Left lung (tissue), 10 donors: ENCODE measurements around the gene MGAT5. TPM values are rescaled to one million over a fixed set of nuclear protein-coding genes. Genes with fewer than 3 reads are reported as not detected.

Experiments used
- ATAC-seq: fragments of 200-7000 bp; cut with Tn5 transposase; one replicate; pipeline ENCODE4 v1.9.1; 2020; ENCODE audit warnings: moderate library complexity
- DNase-seq, 4 donors: peaks; one replicate each; pipeline ENCODE4 v3.0.0-alpha.2; 2013 to 2020
- H3K27ac ChIP-seq, 2 donors: fragments of 200-600 bp; sonication (generic) in 1 of 2; one replicate each; pipeline versions ENCODE4 v1.5.0 to v1.8.0; 2020 to 2021
- H3K27me3 ChIP-seq, 2 donors: fragments of 200-600 bp; sonication (generic) in 1 of 2; one replicate each; pipeline versions ENCODE4 v1.5.0 to v1.8.0; 2020 to 2021
- H3K36me3 ChIP-seq, 2 donors: fragments of 200-600 bp; sonication (generic) in 1 of 2; one replicate each; pipeline versions ENCODE4 v1.5.0 to v1.8.0; 2020 to 2021
- H3K4me1 ChIP-seq, 2 donors: fragments of 200-600 bp; one replicate each; pipeline ENCODE4 v1.8.0; 2021
- H3K4me3 ChIP-seq, 2 donors: fragments of 200-600 bp; sonication (generic) in 1 of 2; one replicate each; pipeline versions ENCODE4 v1.5.0 to v1.8.0; 2020 to 2021; ENCODE audit warnings: mild to moderate bottlenecking in 1 of 2
- H3K9me3 ChIP-seq, 2 donors: fragments of 200-600 bp; sonication (generic) in 1 of 2; one replicate each; pipeline versions ENCODE4 v1.5.0 to v1.8.0; 2020 to 2021
- intact Hi-C, 2 donors: fragments of 100-400 bp; cut with DNase I; formaldehyde crosslinking; loops; one replicate each; pipeline versions ENCODE4 v1.11.2 to v1.14.2; 2022
- polyA plus RNA-seq, 6 donors: library from polyadenylated mRNA; unstranded; fragments of 120-200 nt; gene quantifications; one replicate each; pipeline ENCODE4 v1.2.1, GENCODE V29; 2013; ENCODE audit not compliant: insufficient read length in 6 of 6
- total RNA-seq, 2 donors: library from RNA; stranded (reverse); fragmentation: NEBNext Ultra II Directional; extraction: Animal tissue kit (Norgen Biotek cat#: 25700); gene quantifications; one replicate each; pipeline ENCODE4 v1.2.1, GENCODE V29; 2021
- TF ChIP-seq, protein P1 (sequence below), 2 donors: fragments of 200-600 bp; sonication (generic) in 1 of 2; IDR thresholded peaks; one replicate each; pipeline versions ENCODE4 v1.5.0 to v1.8.0; 2021; ENCODE audit warnings: antibody characterized with exemption in 2 of 2
- donor health status: DM: no; HTN: yes; CAD: no.
- donor health status: DM: no; HTN: no; CAD: no.

The MGAT5 gene
- total and polyA plus RNA-seq, 8 donors, result 24.5 to 57.0 (median 28.1) TPM

DNA sequence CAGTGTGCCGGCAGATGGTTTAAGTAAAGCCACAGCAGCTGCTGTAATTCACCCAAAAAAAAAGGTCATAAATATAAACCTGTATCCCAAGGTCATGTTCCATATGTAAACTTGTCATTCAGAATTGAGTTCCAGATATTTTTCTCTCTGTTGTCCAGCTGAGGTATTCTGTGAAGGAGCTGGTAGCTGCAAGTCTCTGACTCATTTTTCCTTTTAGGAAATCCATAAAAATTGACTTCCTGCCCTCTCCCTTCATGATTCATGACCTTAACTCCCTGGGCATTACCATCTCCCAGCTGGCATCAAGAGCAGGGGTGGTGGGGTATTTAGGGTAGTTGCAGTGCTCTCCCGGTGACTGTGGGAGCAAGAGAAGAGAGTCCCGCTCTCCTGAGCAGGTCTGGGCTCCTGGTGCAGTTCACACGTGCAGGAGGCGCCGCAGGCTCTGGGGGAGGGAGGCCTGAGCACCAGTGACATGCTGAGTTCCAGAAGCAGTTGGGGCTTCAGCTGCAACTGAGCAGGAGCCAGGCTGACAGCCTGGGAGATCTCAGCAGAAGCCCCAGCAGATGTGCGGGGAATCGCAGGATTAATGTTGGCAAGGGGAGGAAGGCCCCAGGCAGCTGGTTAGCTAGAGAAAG lies 192.6 kb downstream of the MGAT5 start:
- TF ChIP-seq, protein P1, sequence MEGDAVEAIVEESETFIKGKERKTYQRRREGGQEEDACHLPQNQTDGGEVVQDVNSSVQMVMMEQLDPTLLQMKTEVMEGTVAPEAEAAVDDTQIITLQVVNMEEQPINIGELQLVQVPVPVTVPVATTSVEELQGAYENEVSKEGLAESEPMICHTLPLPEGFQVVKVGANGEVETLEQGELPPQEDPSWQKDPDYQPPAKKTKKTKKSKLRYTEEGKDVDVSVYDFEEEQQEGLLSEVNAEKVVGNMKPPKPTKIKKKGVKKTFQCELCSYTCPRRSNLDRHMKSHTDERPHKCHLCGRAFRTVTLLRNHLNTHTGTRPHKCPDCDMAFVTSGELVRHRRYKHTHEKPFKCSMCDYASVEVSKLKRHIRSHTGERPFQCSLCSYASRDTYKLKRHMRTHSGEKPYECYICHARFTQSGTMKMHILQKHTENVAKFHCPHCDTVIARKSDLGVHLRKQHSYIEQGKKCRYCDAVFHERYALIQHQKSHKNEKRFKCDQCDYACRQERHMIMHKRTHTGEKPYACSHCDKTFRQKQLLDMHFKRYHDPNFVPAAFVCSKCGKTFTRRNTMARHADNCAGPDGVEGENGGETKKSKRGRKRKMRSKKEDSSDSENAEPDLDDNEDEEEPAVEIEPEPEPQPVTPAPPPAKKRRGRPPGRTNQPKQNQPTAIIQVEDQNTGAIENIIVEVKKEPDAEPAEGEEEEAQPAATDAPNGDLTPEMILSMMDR (IDR thresholded peaks at IDR 0.05), result no peak
- Histone ChIP-seq H3K9me3 (no peaks in the 10 kb centered on the region), H3K36me3 (peaks cover 0 to 84% of the 10 kb centered on the region in 2 donors), H3K27ac (no peak overlapping the region), H3K4me3 (no peak overlapping the region), H3K4me1 (no peaks in the 10 kb centered on the region), H3K27me3 (no peaks in the 10 kb centered on the region)
- no peak for ATAC-seq
- DNase-seq, result peak in 1 of 4 donors; percentile 53
- intact Hi-C loops, result loop anchor here in 1 of 2 donors (10.0 kb wide), 1 partner anchor 332 kb away; no protein-coding TSS in a partner anchor

DNA sequence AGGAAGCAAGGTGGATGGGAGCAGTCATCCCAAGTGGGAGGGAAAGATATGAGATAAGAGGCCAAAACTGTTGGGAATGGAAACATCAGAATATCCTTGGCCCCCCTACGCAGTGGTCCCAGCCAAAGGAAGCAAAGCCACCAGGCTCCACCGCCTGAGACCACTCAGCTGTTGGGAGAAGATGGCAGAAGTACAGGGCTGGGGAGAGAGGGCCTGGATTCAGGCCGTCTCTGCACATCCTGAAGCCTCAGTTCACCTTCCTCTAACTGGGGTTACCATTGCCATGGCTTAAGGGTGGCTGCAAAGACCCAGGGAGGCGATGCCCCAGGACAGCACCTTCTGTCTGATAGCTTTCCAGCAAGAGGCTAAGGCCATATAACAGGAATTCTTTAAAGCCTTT lies 193.8 kb downstream of the MGAT5 start:
- no peaks in the 10 kb centered on the region for H3K4me1 ChIP-seq
- H3K4me3 ChIP-seq, result no peak overlapping the region
- H3K27ac ChIP-seq, result no peak overlapping the region
- no peaks in the 10 kb centered on the region for H3K9me3 ChIP-seq
- ATAC-seq, result no peak
- H3K27me3 ChIP-seq, result no peaks in the 10 kb centered on the region
- no peak for DNase-seq
- peaks cover 0 to 73% of the 10 kb centered on the region in 2 donors for H3K36me3 ChIP-seq
- intact Hi-C loops, result loop anchor here in 1 of 2 donors (10.0 kb wide), 1 partner anchor 333 kb away; no protein-coding TSS in a partner anchor
- TF ChIP-seq, protein P1 (IDR thresholded peaks at IDR 0.05), result no peak

DNA sequence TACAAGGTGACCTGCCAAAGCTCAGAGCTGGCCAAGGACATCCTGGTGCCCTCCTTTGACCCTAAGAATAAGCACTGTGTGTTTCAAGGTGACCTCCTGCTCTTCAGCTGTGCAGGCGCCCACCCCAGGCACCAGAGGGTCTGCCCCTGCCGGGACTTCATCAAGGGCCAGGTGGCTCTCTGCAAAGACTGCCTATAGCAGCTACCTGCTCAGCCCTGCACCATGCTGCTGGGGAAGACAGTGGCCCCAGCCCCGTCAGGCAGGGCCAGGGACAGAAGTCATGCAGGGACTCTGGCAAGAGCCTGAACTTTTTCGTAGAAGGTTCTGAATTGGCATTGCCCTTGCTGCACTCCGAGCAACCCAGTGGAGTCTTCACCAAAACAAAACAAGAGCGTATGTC lies 194.8 kb downstream of the MGAT5 start:
- TF ChIP-seq, protein P1 (IDR thresholded peaks at IDR 0.05), result no peak
- Histone ChIP-seq H3K4me3 (no peak overlapping the region), H3K27ac (no peak overlapping the region), H3K27me3 (no peaks in the 10 kb centered on the region), H3K36me3 (peaks cover 0 to 75% of the 10 kb centered on the region in 2 donors), H3K9me3 (no peaks in the 10 kb centered on the region), H3K4me1 (no peaks in the 10 kb centered on the region)
- no peak for DNase-seq
- intact Hi-C loops, result loop anchor here in 1 of 2 donors (10.0 kb wide), 1 partner anchor 334 kb away; no protein-coding TSS in a partner anchor
- no peak for ATAC-seq

DNA sequence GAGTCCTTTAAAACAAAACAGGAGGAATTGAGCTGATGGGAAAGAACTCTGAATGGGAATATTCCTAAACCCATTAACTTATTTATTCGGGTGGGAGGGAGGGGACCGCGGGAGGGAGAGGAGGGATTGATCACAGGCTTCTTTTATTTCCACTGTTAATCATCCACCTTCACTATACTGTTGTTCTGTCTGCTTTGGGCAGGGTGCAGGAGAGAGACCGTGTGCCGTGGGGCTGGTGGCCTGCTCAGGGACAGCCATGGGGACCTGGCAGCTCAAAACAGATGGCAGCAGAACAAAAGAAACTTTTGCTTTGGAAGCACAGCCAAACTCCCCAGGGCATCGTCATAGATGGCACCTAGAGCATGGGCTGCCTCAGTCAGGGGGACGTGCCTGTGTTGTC lies 195.3 kb downstream of the MGAT5 start:
- intact Hi-C loops, result loop anchor here in 1 of 2 donors (10.0 kb wide), 1 partner anchor 334 kb away; no protein-coding TSS in a partner anchor
- TF ChIP-seq, protein P1 (IDR thresholded peaks at IDR 0.05), result no peak
- no peaks in the 10 kb centered on the region for H3K4me1 ChIP-seq
- no peaks in the 10 kb centered on the region for H3K9me3 ChIP-seq
- no peak overlapping the region for H3K4me3 ChIP-seq
- ATAC-seq (no peak), DNase-seq (no peak)
- no peaks in the 10 kb centered on the region for H3K27me3 ChIP-seq
- H3K27ac ChIP-seq, result no peak overlapping the region
- H3K36me3 ChIP-seq, result peaks cover 0 to 77% of the 10 kb centered on the region in 2 donors

DNA sequence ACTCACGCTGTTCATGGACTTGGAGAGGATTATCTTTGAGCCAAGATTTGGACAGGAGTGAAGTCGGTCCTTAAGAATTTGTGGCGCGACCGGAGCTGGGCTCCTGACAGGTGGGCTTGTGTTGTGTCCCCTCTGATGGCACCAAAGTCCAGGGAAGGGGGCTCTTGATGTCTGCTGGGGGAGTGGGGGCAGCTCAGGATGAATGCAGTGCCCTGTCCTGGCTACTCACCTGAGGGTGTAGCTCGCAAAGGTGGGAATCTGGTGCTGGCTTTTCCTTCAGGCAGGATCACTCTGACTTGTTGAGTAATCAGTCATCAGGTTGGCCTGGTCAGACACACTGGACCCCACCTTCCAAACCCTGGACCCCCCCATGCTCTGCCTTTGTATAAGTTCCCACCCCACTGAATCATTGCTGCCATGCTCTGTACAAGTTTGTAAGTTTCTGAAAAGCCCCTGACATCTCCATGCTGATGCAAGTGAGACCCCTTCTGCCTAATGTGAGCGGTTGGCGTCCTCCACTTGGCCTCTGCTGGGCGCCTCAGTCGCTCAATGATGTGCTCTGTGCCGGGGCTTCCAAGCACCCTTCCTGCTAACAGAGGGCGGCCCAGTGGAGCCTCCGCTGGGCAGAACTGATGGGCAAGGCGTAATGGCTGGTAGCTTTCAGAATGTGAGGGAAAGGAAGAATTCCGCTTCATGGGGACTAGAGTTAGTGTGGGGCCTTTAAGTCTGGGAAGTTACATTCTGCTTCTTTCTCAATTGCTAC lies 196.1 kb downstream of the MGAT5 start:
- no peak for ATAC-seq
- Histone ChIP-seq H3K9me3 (no peaks in the 10 kb centered on the region), H3K27me3 (no peaks in the 10 kb centered on the region), H3K4me3 (no peak overlapping the region), H3K27ac (no peak overlapping the region), H3K4me1 (no peaks in the 10 kb centered on the region), H3K36me3 (peaks cover 0 to 77% of the 10 kb centered on the region in 2 donors)
- intact Hi-C loops, result loop anchor here in 1 of 2 donors (10.0 kb wide), 1 partner anchor 335 kb away; no protein-coding TSS in a partner anchor
- TF ChIP-seq, protein P1 (IDR thresholded peaks at IDR 0.05), result no peak
- DNase-seq, result no peak
